GM19324 (cell line): ENCODE results near the gene NECAB2.
A peak's percentile ranks its signal among the peaks of the same experiment; 100 is the strongest.

ENCODE experiments used
- ATAC-seq: cut with Tn5 transposase; IDR thresholded peaks from one replicate; pipeline ENCODE4 v1.9.1; 2021; ENCODE audit warnings: mild to moderate bottlenecking, moderate library complexity; ENCODE audit not compliant: unreplicated experiment, low FRiP score

The NECAB2 gene

GRCh38 chr16:83951544-83951943 is 16.5 kb upstream of the NECAB2 start:
- no peak for ATAC-seq

DNA sequence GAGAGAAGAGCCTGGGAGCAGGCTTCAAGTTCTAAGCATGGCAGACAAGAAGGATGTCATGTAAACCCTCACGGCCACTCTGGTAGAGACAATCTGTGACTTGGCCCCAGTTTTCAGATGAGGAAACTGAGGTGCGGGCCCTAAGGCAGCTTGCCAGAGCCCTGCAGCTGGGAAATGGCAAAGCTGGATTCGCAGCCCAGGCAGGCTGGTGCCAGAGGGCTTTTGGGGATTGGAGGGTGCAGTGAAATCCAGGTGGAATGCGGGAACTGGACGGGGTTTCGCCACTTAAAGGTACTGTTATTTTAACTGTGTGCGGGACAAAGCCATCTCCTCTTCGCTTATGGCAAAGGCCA is 15.5 kb upstream of the NECAB2 start:
- ATAC-seq: no peak

- peak; percentile 65 for ATAC-seq
Measured at GRCh38 chr16:83952940-83953795, 14.9 kb upstream of the NECAB2 start, which contains the start of gene OSGIN1. Gene OSGIN1, plus strand, starts transcription at chr16:83953240. Its CDS starts 4,432 bp downstream, at chr16:83957672.

- no peak for ATAC-seq
Measured at GRCh38 chr16:83953796-83954576, 14.1 kb upstream of the NECAB2 start.

- no peak for ATAC-seq
Measured at GRCh38 chr16:83954577-83955016, 13.4 kb upstream of the NECAB2 start.

DNA sequence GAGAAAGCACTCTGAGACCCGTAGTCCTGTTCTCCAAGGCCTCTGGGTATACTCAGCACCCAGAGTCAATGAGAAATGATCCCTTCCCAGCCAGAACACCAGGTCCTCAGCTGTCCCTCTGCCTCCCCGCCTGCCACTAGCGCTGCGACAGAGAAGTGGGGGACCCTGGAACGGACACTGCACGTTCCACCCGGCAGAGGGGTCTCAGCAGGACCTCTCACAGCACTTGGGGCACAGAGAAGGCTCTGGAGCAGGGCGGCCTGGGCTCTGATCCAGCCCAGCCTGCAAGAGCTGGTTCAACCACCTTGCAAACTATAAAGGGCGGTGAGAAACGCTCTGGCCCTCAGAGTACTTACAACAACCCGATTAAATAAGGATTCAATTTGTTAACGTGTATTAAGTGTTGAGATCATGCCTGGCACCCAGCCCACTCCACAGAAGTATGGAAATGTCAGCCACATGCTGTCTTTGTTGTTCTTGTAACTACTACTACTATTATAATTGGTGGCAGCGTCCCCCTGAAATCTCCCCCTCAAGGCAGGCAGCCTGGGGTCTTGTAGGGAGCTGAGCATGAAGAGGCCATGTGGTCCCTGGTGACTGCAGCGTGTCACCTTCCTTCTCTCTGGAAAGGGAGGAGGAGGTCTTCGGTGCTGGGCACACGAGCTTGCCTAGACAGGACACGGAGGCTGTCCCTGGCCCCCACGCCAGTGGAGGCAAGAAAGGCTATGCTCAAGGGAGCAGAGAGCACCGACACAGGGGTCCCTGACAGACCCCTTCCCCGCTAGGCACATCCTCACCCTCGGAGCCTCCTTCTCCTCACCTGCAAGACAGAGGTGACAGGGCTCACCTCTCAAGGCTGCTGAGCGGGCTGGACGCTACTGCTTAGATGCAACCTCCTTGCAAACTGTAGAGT is 12.6 kb upstream of the NECAB2 start:
- ATAC-seq: no peak

DNA sequence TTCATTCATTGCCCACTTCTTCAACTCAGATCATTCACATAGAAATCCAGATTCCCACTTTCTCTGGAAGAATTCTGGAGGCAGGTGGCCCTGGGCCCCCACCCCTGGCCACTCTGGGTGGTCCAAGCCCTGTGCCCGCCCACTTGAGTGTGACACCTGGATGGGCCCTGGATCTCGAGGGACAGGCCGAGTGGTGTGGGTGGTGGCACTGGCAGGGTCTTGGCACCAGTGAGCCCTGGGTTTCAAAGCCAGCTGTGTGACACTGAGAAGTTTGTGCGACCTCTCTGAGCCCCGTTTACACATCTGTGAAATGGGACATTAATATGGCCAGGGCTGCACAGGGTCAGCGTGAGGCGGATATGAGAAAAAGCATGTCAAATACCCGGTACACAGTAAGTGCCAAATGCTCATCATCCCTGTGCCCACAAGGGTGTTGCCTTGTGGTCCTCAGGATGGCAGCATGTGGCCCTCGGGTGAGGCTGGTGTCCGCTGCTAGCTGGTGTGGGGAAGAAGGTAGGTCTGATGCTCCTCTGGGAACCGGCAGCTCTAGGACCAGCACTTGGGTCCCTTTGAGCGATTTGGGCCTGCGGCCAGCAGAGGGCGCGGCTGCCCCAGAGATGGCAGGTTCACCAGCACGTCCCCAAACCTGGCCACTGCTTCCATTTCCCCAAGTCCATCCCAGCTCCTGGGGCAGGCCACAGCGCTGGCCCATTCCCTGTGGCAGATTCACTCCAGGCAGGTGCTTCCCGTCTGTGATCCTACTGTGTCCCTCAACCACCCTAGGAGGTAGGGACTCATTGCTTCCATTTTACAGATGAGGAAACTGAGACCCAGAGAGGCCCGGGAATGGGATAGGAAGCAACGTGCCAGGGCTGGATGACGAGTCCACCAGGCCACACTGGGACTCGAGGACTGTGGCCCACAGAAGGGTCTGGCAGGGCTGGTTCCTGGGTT is 11.4 kb upstream of the NECAB2 start:
- no peak for ATAC-seq

GRCh38 chr16:83957296-83957855 is 10.7 kb upstream of the NECAB2 start:
- ATAC-seq: no peak

DNA sequence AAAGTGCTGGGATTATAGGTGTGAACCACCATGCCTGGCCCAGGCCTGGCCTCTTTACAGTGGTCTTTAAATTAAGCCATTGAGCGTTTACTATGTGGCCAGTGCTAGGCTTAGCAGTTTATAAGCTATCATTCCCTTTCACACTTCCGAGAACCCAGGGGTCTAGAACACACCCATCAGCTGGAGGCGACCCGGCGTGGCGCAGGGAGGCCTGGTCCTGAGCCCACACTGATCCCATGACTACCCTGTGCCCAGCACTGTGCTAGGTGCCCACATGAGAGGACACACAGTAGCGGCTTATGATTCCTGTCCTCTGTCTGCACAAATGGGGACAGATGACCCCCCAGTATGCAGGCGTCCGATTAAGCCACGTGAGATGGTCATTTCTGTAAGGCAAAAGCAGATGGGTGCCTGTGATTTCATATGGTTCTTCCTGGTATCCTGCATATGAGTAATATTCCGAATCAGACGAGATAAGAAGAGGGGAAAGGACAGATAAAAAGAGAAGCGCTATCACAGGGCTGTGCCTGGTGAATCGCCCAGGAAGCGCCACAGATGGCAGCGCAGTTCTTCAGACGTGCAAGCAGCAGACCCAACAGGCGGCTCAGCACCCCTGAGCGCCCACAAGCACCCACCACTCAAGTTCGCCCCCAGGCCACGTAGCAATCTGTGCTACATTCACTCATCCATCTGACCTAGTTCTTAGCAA is 9.8 kb upstream of the NECAB2 start:
- ATAC-seq: no peak

DNA sequence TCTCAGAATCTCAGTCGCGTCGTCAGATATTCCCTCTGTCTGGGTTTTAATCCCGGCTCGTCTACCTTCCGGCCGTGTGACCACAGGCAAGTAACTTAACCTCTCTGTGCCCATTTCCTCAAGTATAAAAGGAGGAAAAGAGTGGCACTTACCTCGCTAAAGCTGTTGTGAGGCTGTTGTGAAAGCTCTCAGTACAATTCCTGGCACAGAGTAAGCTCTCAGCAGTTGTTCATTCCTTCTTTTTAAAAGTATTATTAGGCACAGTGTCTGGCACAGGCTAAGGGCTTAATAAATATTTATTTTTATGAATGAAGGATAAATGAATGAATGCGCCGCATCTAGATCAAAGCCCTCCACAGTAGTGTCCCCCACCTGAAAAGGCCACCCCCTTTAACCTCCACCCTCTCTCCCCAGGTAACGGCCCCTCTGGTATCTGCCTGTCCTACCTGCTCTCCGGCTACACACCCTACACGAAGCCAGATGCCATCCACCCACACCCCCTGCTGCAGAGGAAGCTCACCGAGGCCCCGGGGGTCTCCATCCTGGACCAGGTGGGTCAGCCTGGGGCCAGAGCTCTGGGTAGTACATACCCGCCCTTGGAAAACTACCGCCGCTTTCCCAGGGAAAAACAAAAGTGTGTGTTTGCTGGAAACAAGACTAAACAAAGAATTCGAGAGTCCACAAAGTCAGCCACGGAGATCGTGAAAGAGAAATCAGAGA is 9.0 kb upstream of the NECAB2 start:
- ATAC-seq: no peak

GRCh38 chr16:83959656-83960434 is 8.2 kb upstream of the NECAB2 start:
- no peak for ATAC-seq

GRCh38 chr16:83960521-83961249 is 7.4 kb upstream of the NECAB2 start:
- ATAC-seq: no peak

DNA sequence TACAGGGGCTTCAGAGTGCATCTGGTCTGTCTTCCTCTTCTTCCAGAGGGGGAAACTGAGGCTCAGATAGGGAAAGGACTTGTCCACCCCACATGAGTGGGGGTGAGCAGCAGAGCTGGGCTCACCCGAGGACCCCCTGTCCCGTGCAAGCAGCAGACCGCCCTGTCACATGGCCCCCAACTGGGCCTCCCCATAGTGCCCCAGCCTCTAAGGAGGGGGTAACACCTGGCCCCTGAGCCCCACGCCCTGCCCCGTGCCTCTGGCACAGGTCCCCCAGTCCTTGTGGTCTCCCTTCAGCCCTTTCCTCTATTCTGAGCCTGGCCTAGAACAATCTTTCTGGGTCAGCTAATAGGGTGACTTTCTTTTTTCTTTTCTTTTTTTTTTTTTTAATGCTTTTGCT is 6.5 kb upstream of the NECAB2 start:
- no peak for ATAC-seq

GRCh38 chr16:83963277-83964119 is 4.5 kb upstream of the NECAB2 start:
- ATAC-seq: no peak

- ATAC-seq: no peak
Measured at GRCh38 chr16:83964684-83965443, 3.2 kb upstream of the NECAB2 start.
